GM12878 (cell line): ENCODE results near the gene KCNK7. TPM values are rescaled to one million over a fixed set of nuclear protein-coding genes. Genes with fewer than 3 reads are reported as not detected.
A peak's percentile ranks its signal among the peaks of the same experiment; 100 is the strongest.

Experiments
- ATAC-seq: fragments of 200-7000 bp; cut with Tn5 transposase; 3 replicates; pipeline ENCODE4 v1.9.1; 2020; ENCODE audit warnings: mild to moderate bottlenecking, moderate library complexity
- BruUV-seq: library from RNA; stranded (reverse); fragments of 400-500 nt; replicated peaks from 2 replicates; lab custom pipeline; 2021; lab: Mats Ljungman, UMichigan
- CTCF ChIA-PET: fragments of 300-600 bp; sonication (Branson Sonifier 250); formaldehyde crosslinking; extraction: SDS; loops from one replicate; lab custom pipeline; 2021; ENCODE audit warnings: inconsistent platforms; lab: Yijun Ruan, JAX
- POLR2A ChIA-PET: fragments of 350-600 bp; formaldehyde crosslinking; extraction: SDS; loops from one replicate; lab custom pipeline; 2021; ENCODE audit warnings: inconsistent platforms; lab: Charles Lee
- RAD21 ChIA-PET: fragments of 300-600 bp; sonication (Branson Sonifier 250); formaldehyde crosslinking; loops from one replicate; lab custom pipeline; 2023; ENCODE audit warnings: antibody characterized with exemption; ENCODE audit not compliant: unreplicated experiment; lab: Charles Lee
- SMC1A ChIA-PET: fragments of 300-600 bp; sonication (Branson Sonifier 250); formaldehyde crosslinking; loops from one replicate; lab custom pipeline; 2023; ENCODE audit not compliant: unreplicated experiment, uncharacterized antibody; lab: Charles Lee
- DNase-seq: peaks from one replicate; pipeline ENCODE4 v3.0.0-alpha.2; 2011; ENCODE audit warnings: low read depth, low spot score
- FAIRE-seq: peaks from 3 replicates; lab custom pipeline; 2011; peaks lifted over from hg19 to GRCh38; lab: Jason Lieb, UNC
- H2AFZ ChIP-seq: 2 replicates; pipeline ENCODE4 v1.6.0; 2011; ENCODE audit warnings: low read depth, low read length, control low read depth; ENCODE audit not compliant: control insufficient read depth
- H3K27ac ChIP-seq: 2 replicates; pipeline ENCODE4 v1.5.1; 2011; ENCODE audit warnings: control low read depth; ENCODE audit not compliant: control insufficient read depth, insufficient read depth
- H3K27me3 ChIP-seq, 2 experiments: replicated peaks in 1 of 2; 2 replicates each; pipeline versions ENCODE4 v1.6.0 to v1.6.1; 2011; ENCODE audit warnings: low read length in 1 of 2; ENCODE audit not compliant: control insufficient read depth in 2 of 2, insufficient read depth in 2 of 2
- H3K36me3 ChIP-seq, 2 experiments: 2 replicates each; pipeline ENCODE4 v1.5.1; 2011; ENCODE audit warnings: low read length in 1 of 2; ENCODE audit not compliant: control insufficient read depth in 2 of 2, insufficient read depth in 2 of 2
- H3K4me1 ChIP-seq: 2 replicates; pipeline ENCODE4 v1.6.1; 2011; ENCODE audit warnings: mild to moderate bottlenecking, low read length, moderate library complexity, mixed read lengths; ENCODE audit not compliant: control insufficient read depth, insufficient read depth
- H3K4me2 ChIP-seq: 2 replicates; pipeline ENCODE4 v1.6.0; 2011; ENCODE audit warnings: control low read depth; ENCODE audit not compliant: control insufficient read depth, insufficient read depth
- H3K4me3 ChIP-seq: fragments of 200-600 bp; sonication (generic); 2 replicates; pipeline ENCODE4 v1.5.1; 2016
- H3K79me2 ChIP-seq: 2 replicates; pipeline ENCODE4 v1.6.0; 2011; ENCODE audit warnings: low read length; ENCODE audit not compliant: control insufficient read depth, insufficient read depth
- H3K9ac ChIP-seq: 2 replicates; pipeline ENCODE4 v1.8.0; 2011; ENCODE audit warnings: low read length, control low read depth, mixed read lengths; ENCODE audit not compliant: control insufficient read depth, insufficient read depth
- H3K9me3 ChIP-seq: replicated peaks from 3 replicates; pipeline ENCODE4 v1.5.1; 2011; ENCODE audit warnings: mild to moderate bottlenecking, low read length; ENCODE audit not compliant: control insufficient read depth, insufficient read depth
- H4K20me1 ChIP-seq: 2 replicates; pipeline ENCODE4 v1.6.0; 2011; ENCODE audit not compliant: control insufficient read depth, insufficient read depth
- BMI1 ChIP-seq: fragments of 450-650 bp; IDR thresholded peaks from 2 replicates; pipeline ENCODE4 v1.6.1; 2016; ENCODE audit warnings: mild to moderate bottlenecking, moderate library complexity, borderline replicate concordance
- CREM ChIP-seq: IDR thresholded peaks from 2 replicates; pipeline ENCODE4 v1.6.1; 2014; ENCODE audit warnings: antibody characterized with exemption, low read depth
- GABPA ChIP-seq: IDR thresholded peaks from 2 replicates; pipeline ENCODE4 v1.6.1; 2014; ENCODE audit warnings: antibody characterized with exemption, low read depth, mild to moderate bottlenecking, inconsistent platforms
- GATAD2B ChIP-seq: fragments of 450-650 bp; conservative IDR thresholded peaks from 2 replicates; pipeline ENCODE4 v1.6.1; 2017; ENCODE audit warnings: low read depth, mild to moderate bottlenecking, moderate library complexity
- LARP7 ChIP-seq: fragments of 450-650 bp; IDR thresholded peaks from 2 replicates; pipeline ENCODE4 v1.6.1; 2017; ENCODE audit warnings: mild to moderate bottlenecking
- MXI1 ChIP-seq: fragments of 150-350 bp; IDR thresholded peaks from 2 replicates; pipeline ENCODE4 v1.6.1; 2011; ENCODE audit warnings: low read depth, mild to moderate bottlenecking, inconsistent platforms, low read length, improper control_type of control experiment
- NFYB ChIP-seq: IDR thresholded peaks from 2 replicates; pipeline ENCODE4 v1.6.1; 2011; ENCODE audit warnings: low read depth, mild to moderate bottlenecking, low read length, improper control_type of control experiment, moderate library complexity; ENCODE audit not compliant: insufficient read depth
- TCF3 ChIP-seq: IDR thresholded peaks from 2 replicates; pipeline ENCODE4 v1.6.1; 2012; ENCODE audit warnings: low read depth, mild to moderate bottlenecking, low read length, borderline replicate concordance; ENCODE audit not compliant: insufficient read depth
- WGBS: methylation state at CpG from one replicate; pipeline ENCODE4 v1.1.6; 2016; ENCODE audit warnings: low lambda C conversion rate; ENCODE audit not compliant: insufficient replicate concordance, insufficient coverage; ENCODE audit errors: missing lambda C conversion rate; 5-methylcytosine and 5-hydroxymethylcytosine counted together
- in situ Hi-C: fragments of 300-500 bp; cut with MboI; formaldehyde crosslinking; loops from 9 replicates; pipeline ENCODE4 v1.14.3; 2018; ENCODE audit warnings: mixed read lengths
- intact Hi-C: fragments of 100-400 bp; cut with micrococcal nuclease; formaldehyde crosslinking; loops from one replicate; pipeline ENCODE4 v1.14.2; 2022; ENCODE audit not compliant: unreplicated experiment
- polyA plus RNA-seq, 11 experiments: library from polyadenylated mRNA; depleted of rRNA in 4 of 11; unstranded in 6 of 11; stranded (reverse) in 5 of 11; fragments of >200 nt; fragmentation: Nextera tagmentation in 4 of 11; fragmentation: Illumina TruSeq in 1 of 11; extraction: Ambion mirVana in 4 of 11; extraction: Trizol in 1 of 11; gene quantifications; 1 replicate in 1 of 11; 2 replicates in 10 of 11; pipeline versions ENCODE4 v1.2.1 to v1.2.3, GENCODE V29; 2011 to 2016; ENCODE audit warnings: inconsistent platforms in 2 of 11, missing spikeins in 2 of 11, low read depth in 1 of 11
- total RNA-seq, 4 experiments: library from RNA; depleted of rRNA in 3 of 4; stranded (reverse); fragments of >200 nt in 3 of 4; fragmentation: Illumina TruSeq in 1 of 4; extraction: Trizol in 1 of 4; gene quantifications; 2 replicates each; pipeline versions ENCODE4 v1.2.1 to v1.2.3, GENCODE V29; 2013 to 2021

The KCNK7 gene
- total and polyA plus RNA-seq, 10 of the 15 experiments (the other 5 are each of a cell fraction or from before 2014, with no cell fraction given): 0.11 to 0.54 (median 0.23) TPM; not detected in 7

GRCh38 chr11:65642014-65642671 lies 46.5 kb upstream of the KCNK7 start:
- ChIA-PET POLR2A (interaction anchor here (0.6 to 7.6 kb wide), 4 partner anchors 11 to 47 kb away, joined by 4 to 100 read pairs (median 5); partner anchors contain the start of genes PCNX3 and RELA), CTCF (interaction anchor here (0.6 to 1.0 kb wide), 2 partner anchors 10 to 16 kb away, joined by 3 read pairs; no protein-coding TSS in a partner anchor), RAD21 (interaction anchor here (0.8 to 0.9 kb wide), 2 partner anchors 27 to 58 kb away, joined by 3 read pairs; partner anchors contain the start of gene PCNX3), SMC1A (no interaction called here)
- DNase-seq (no peak), ATAC-seq (no peak), FAIRE-seq (no peak)
- Histone ChIP-seq H3K79me2 (peaks cover 42% of the 10 kb centered on the region), H3K27ac (peak overlapping the region; percentile 89; the same call in 1 of the 2 replicates), H2AFZ (no peak overlapping the region), H3K36me3 (peaks cover 11 to 30% of the 10 kb centered on the region in 2 experiments), H3K27me3 (no peaks in the 10 kb centered on the region), H3K4me3 (peak overlapping the region; percentile 85), H3K9me3 (no peaks in the 10 kb centered on the region), H3K4me1 (peaks cover 34% of the 10 kb centered on the region), H3K9ac (peak overlapping the region; percentile 46; the same call in 1 of the 2 replicates), H4K20me1 (no peaks in the 10 kb centered on the region), H3K4me2 (peak overlapping the region; percentile 99)
- WGBS: 94% methylated on average over 31 of the region's 49 CpGs
- TF ChIP-seq CREM: 0 out of 2 replicates have a peak, but pooled peaks have one; percentile 18
- TF ChIP-seq MXI1: no peak
- TF ChIP-seq LARP7: peak; percentile 58; the same call in 1 of the 2 replicates
- no peak for TF ChIP-seq TCF3
- TF ChIP-seq BMI1: no peak
- TF ChIP-seq GABPA: no peak
- TF ChIP-seq NFYB: peak; percentile 36; the same call in 1 of the 2 replicates
- TF ChIP-seq GATAD2B: peak; percentile 50; the same call in 1 of the 2 replicates
- intact Hi-C loops (no loop called here), in situ Hi-C loops (no loop called here)
- BruUV-seq: no TSS peak
